IMR-90 (cell line): ENCODE data around the gene AXIN2. TPM values are rescaled to one million over a fixed set of nuclear protein-coding genes. Genes with fewer than 3 reads are reported as not detected.

Experiments used
- ATAC-seq: fragments of 200-7000 bp; cut with Tn5 transposase; 2 replicates; pipeline ENCODE4 v1.9.1; 2020; ENCODE audit warnings: low read depth, mild to moderate bottlenecking, moderate library complexity
- BruUV-seq: library from RNA; stranded (reverse); fragments of 400-500 nt; replicated peaks from 2 replicates; lab custom pipeline; 2021; lab: Mats Ljungman, UMichigan
- CTCF ChIA-PET: fragments of 300-600 bp; formaldehyde crosslinking; extraction: SDS; loops from one replicate; lab custom pipeline; 2021; ENCODE audit warnings: antibody characterized with exemption; lab: Yijun Ruan, JAX
- POLR2A ChIA-PET: fragments of 300-600 bp; sonication (Branson Sonifier 250); formaldehyde crosslinking; loops from one replicate; lab custom pipeline; 2022; ENCODE audit warnings: antibody characterized with exemption; ENCODE audit not compliant: unreplicated experiment; lab: Charles Lee
- DNase-seq: peaks from one replicate; pipeline ENCODE4 v3.0.0; 2013
- H2AFZ ChIP-seq: replicated peaks from 2 replicates; pipeline ENCODE3; 2013; ENCODE audit warnings: low read length, mild to moderate bottlenecking; ENCODE audit not compliant: poor library complexity
- H2AK5ac ChIP-seq: 2 replicates; pipeline ENCODE4 v1.6.1; 2013; ENCODE audit warnings: low read depth, low read length, inconsistent platforms
- H2AK9ac ChIP-seq: replicated peaks from 2 replicates; pipeline ENCODE3; 2013; ENCODE audit warnings: mild to moderate bottlenecking, low read depth, low read length, moderate library complexity; ENCODE audit not compliant: poor library complexity
- H2BK120ac ChIP-seq: 2 replicates; pipeline ENCODE4 v1.6.1; 2013; ENCODE audit warnings: low read depth, low read length, inconsistent platforms
- H2BK15ac ChIP-seq: 3 replicates; pipeline ENCODE4 v1.6.1; 2013; ENCODE audit warnings: low read depth, low read length, inconsistent platforms
- H2BK20ac ChIP-seq: 2 replicates; pipeline ENCODE4 v1.6.1; 2013; ENCODE audit warnings: low read depth, mild to moderate bottlenecking, inconsistent platforms, low read length, moderate library complexity
- H2BK5ac ChIP-seq: 2 replicates; pipeline ENCODE4 v1.6.1; 2013; ENCODE audit warnings: mild to moderate bottlenecking, low read depth, low read length, inconsistent platforms; ENCODE audit not compliant: poor library complexity, severe bottlenecking
- H3K14ac ChIP-seq: replicated peaks from 2 replicates; pipeline ENCODE4 v1.6.1; 2013; ENCODE audit warnings: low read depth, low read length, inconsistent platforms
- H3K18ac ChIP-seq: 2 replicates; pipeline ENCODE4 v1.6.1; 2013; ENCODE audit warnings: low read depth, low read length, control low read depth
- H3K23ac ChIP-seq: 2 replicates; pipeline ENCODE4 v1.6.1; 2013; ENCODE audit warnings: low read depth, low read length, inconsistent platforms
- H3K27ac ChIP-seq: 2 replicates; pipeline ENCODE4 v1.5.1; 2013; ENCODE audit warnings: mild to moderate bottlenecking, control low read depth, low read length; ENCODE audit not compliant: insufficient read depth
- H3K27me3 ChIP-seq: 2 replicates; pipeline ENCODE4 v1.6.1; 2013; ENCODE audit warnings: low read length; ENCODE audit not compliant: control insufficient read depth, insufficient read depth
- H3K36me3 ChIP-seq: 2 replicates; pipeline ENCODE4 v1.6.1; 2013; ENCODE audit warnings: low read length, mixed read lengths; ENCODE audit not compliant: control insufficient read depth, insufficient read depth
- H3K4ac ChIP-seq: 2 replicates; pipeline ENCODE4 v1.6.1; 2013; ENCODE audit warnings: low read depth, low read length, inconsistent platforms
- H3K4me1 ChIP-seq: 2 replicates; pipeline ENCODE4 v1.6.1; 2013; ENCODE audit warnings: low read length, mixed read lengths; ENCODE audit not compliant: control insufficient read depth, insufficient read depth
- H3K4me2 ChIP-seq: 2 replicates; pipeline ENCODE4 v1.6.1; 2013; ENCODE audit warnings: low read depth, mild to moderate bottlenecking, control low read depth, low read length, moderate library complexity
- H3K4me3 ChIP-seq: 2 replicates; pipeline ENCODE4 v1.5.1; 2013; ENCODE audit warnings: low read depth, mild to moderate bottlenecking, control low read depth, low read length, moderate library complexity; ENCODE audit not compliant: insufficient read depth
- H3K56ac ChIP-seq: 2 replicates; pipeline ENCODE4 v1.6.1; 2013; ENCODE audit warnings: low read length, inconsistent platforms; ENCODE audit not compliant: insufficient read depth; ENCODE audit errors: extremely low read depth
- H3K79me1 ChIP-seq, 2 experiments: 2 replicates each; pipeline ENCODE4 v1.6.1; 2013; ENCODE audit warnings: low read length in 2 of 2, inconsistent platforms in 1 of 2, low read depth in 1 of 2
- H3K9ac ChIP-seq: 2 replicates; pipeline ENCODE4 v1.6.1; 2013; ENCODE audit warnings: low read depth, low read length, control low read depth
- H3K9me1 ChIP-seq: 2 replicates; pipeline ENCODE4 v1.6.1; 2013; ENCODE audit warnings: low read length, inconsistent platforms; ENCODE audit not compliant: insufficient read depth
- H3K9me3 ChIP-seq: 2 replicates; pipeline ENCODE4 v1.6.1; 2013; ENCODE audit warnings: low read length; ENCODE audit not compliant: control insufficient read depth, insufficient read depth
- H4K20me1 ChIP-seq: 2 replicates; pipeline ENCODE4 v1.6.1; 2013; ENCODE audit warnings: low read length, inconsistent platforms; ENCODE audit not compliant: insufficient read depth
- H4K5ac ChIP-seq: 2 replicates; pipeline ENCODE4 v1.6.1; 2013; ENCODE audit warnings: mild to moderate bottlenecking, low read depth, low read length, control low read depth
- H4K8ac ChIP-seq, 2 experiments: 2 replicates each; pipeline ENCODE4 v1.6.1; 2013; ENCODE audit warnings: low read depth in 2 of 2, low read length in 2 of 2, control low read depth in 1 of 2, inconsistent platforms in 1 of 2
- H4K91ac ChIP-seq: 2 replicates; pipeline ENCODE4 v1.6.1; 2013; ENCODE audit warnings: low read depth, low read length, inconsistent platforms; ENCODE audit not compliant: insufficient read depth
- BHLHE40 ChIP-seq: fragments of 150-350 bp; IDR thresholded peaks from 2 replicates; pipeline ENCODE4 v1.6.1; 2016; ENCODE audit warnings: mild to moderate bottlenecking, low read depth, low read length
- CEBPB ChIP-seq: IDR thresholded peaks from 2 replicates; pipeline ENCODE4 v1.6.1; 2012; ENCODE audit warnings: low read depth, low read length, improper control_type of control experiment
- CHD1 ChIP-seq: IDR thresholded peaks from 2 replicates; pipeline ENCODE4 v1.6.1; 2012; ENCODE audit warnings: low read depth, low read length, improper control_type of control experiment
- CTCF ChIP-seq: conservative IDR thresholded peaks from 2 replicates; pipeline ENCODE4 v1.5.1; 2012; ENCODE audit warnings: mild to moderate bottlenecking, low read depth, low read length, improper control_type of control experiment
- ELK1 ChIP-seq: fragments of 150-350 bp; IDR thresholded peaks from 2 replicates; pipeline ENCODE4 v1.6.1; 2016; ENCODE audit warnings: low read depth, mild to moderate bottlenecking, low read length, moderate library complexity, borderline replicate concordance
- FOS ChIP-seq: fragments of 150-350 bp; IDR thresholded peaks from 2 replicates; pipeline ENCODE4 v1.6.1; 2016; ENCODE audit warnings: low read depth, low read length
- MXI1 ChIP-seq: IDR thresholded peaks from 2 replicates; pipeline ENCODE4 v1.6.1; 2012; ENCODE audit warnings: low read depth, mild to moderate bottlenecking, low read length, moderate library complexity, borderline replicate concordance
- NFE2L2 ChIP-seq: fragments of 150-350 bp; IDR thresholded peaks from 2 replicates; pipeline ENCODE4 v1.6.1; 2016; ENCODE audit warnings: low read depth, mild to moderate bottlenecking, low read length
- POLR2A ChIP-seq: IDR thresholded peaks from 2 replicates; pipeline ENCODE4 v1.6.1; 2012; ENCODE audit warnings: mild to moderate bottlenecking, low read depth, low read length
- RAD21 ChIP-seq: IDR thresholded peaks from 2 replicates; pipeline ENCODE4 v1.6.1; 2012; ENCODE audit warnings: low read length, improper control_type of control experiment
- RCOR1 ChIP-seq: IDR thresholded peaks from 2 replicates; pipeline ENCODE4 v1.6.1; 2012; ENCODE audit warnings: mild to moderate bottlenecking, low read length, improper control_type of control experiment; ENCODE audit not compliant: insufficient replicate concordance
- SMC3 ChIP-seq: fragments of 150-350 bp; IDR thresholded peaks from 2 replicates; pipeline ENCODE4 v1.6.1; 2016; ENCODE audit warnings: low read depth, mild to moderate bottlenecking, antibody characterized with exemption, low read length, moderate library complexity
- USF2 ChIP-seq: fragments of 150-350 bp; IDR thresholded peaks from 2 replicates; pipeline ENCODE4 v1.6.1; 2017; ENCODE audit warnings: mild to moderate bottlenecking, antibody characterized with exemption, low read length, low read depth
- WGBS, 2 experiments: methylation state at CpG; one replicate each; pipeline versions ENCODE4 v1.1.5 to v1.1.7; 2013; ENCODE audit warnings: missing lambda C conversion rate in 2 of 2; ENCODE audit not compliant: insufficient read length in 1 of 2; ENCODE audit errors: extremely low coverage in 2 of 2; 5-methylcytosine and 5-hydroxymethylcytosine counted together
- dilution Hi-C: fragments of 300-500 bp; cut with HindIII; formaldehyde crosslinking; loops from one replicate; pipeline ENCODE4 v1.14.3; 2018; ENCODE audit warnings: low sequenced_read_pairs; ENCODE audit not compliant: unreplicated experiment
- in situ Hi-C: fragments of 300-500 bp; cut with MboI; formaldehyde crosslinking; loops from 3 replicates; pipeline ENCODE4 v1.14.3; 2019; ENCODE audit warnings: low sequenced_read_pairs, inconsistent platforms, mixed read lengths
- intact Hi-C: fragments of 100-400 bp; cut with micrococcal nuclease; formaldehyde crosslinking; loops from 2 replicates; pipeline ENCODE4 v1.10.0; 2022
- polyA plus RNA-seq, 3 experiments: library from polyadenylated mRNA; depleted of rRNA; stranded (reverse); fragments of >200 nt; gene quantifications; 2 replicates each; pipeline ENCODE4 v1.2.3, GENCODE V29; 2012; ENCODE audit warnings: low replicate concordance in 1 of 3
- total RNA-seq: library from RNA; depleted of rRNA; stranded (reverse); fragments of >200 nt; gene quantifications from 2 replicates; pipeline ENCODE4 v1.2.3, GENCODE V29; 2012

Gene AXIN2
- total and polyA plus RNA-seq, 2 of the 4 experiments (the other 2 are of a cell fraction): 0.91 to 1.8 TPM

GRCh38 chr17:65488665-65489064 lies 72.8 kb downstream of the AXIN2 start:
- Histone ChIP-seq H2BK15ac (no peak overlapping the region), H2BK20ac (no peak overlapping the region), H3K4me3 (no peak overlapping the region), H3K9me1 (no peaks in the 10 kb centered on the region), H3K27me3 (peaks cover 15% of the 10 kb centered on the region), H3K27ac (no peak overlapping the region), H3K18ac (no peak overlapping the region), H3K14ac (no peak overlapping the region), H3K9me3 (no peaks in the 10 kb centered on the region), H2AFZ (no peak overlapping the region), H3K9ac (no peak overlapping the region), H4K5ac (no peak overlapping the region), H3K23ac (no peak overlapping the region), H3K36me3 (no peaks in the 10 kb centered on the region), H2AK5ac (no peak overlapping the region), H3K79me1 (no peaks in the 10 kb centered on the region), H3K4ac (no peak overlapping the region), H4K8ac (no peak overlapping the region), H4K91ac (no peak overlapping the region), H3K56ac (no peak overlapping the region), H2BK120ac (no peak overlapping the region), H3K4me2 (no peak overlapping the region), H2AK9ac (no peak overlapping the region), H4K20me1 (no peaks in the 10 kb centered on the region), H2BK5ac (no peak overlapping the region), H3K4me1 (no peaks in the 10 kb centered on the region)
- in situ Hi-C loops: no loop called here
- ATAC-seq (no peak), DNase-seq (no peak)
- POLR2A ChIA-PET: no interaction called here
- dilution Hi-C loops: no loop called here
- no TSS peak for BruUV-seq
- TF ChIP-seq BHLHE40 (no peak), RAD21 (no peak), USF2 (no peak), POLR2A (no peak), MXI1 (no peak), RCOR1 (no peak), NFE2L2 (no peak), SMC3 (no peak), CTCF (no peak), CEBPB (no peak), FOS (no peak), ELK1 (no peak), CHD1 (no peak)
- no CpG with 5 or more reads among the region's 1 CpG for WGBS, 2 experiments
- CTCF ChIA-PET: no interaction called here
- intact Hi-C loops: no loop called here
